Effector CD4-positive, alpha-beta T cell (primary cell): ENCODE data around the gene SLC16A1.

ENCODE experiments used
- DNase-seq: peaks from one replicate; pipeline ENCODE4 v3.0.0-alpha.2; 2020

Gene SLC16A1

DNA sequence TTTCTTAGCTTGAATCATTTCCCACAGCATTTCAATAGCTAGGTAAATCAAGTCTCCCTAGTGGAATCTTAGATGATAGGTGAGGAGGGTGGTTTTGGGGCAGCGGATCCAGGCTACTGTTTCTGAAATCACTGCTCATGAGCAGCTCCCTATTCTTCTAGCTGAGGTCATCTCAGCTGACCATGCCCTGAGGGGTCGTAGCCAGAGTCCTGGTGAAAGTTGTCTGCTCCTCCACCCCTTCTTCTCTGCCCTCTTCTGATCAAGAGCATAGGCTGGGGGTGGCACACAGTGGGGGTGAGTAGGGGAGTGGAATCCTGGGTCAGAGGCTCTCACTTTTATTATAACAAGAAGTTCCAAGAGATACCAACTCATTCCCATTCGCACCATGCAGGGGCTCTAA lies 76.2 kb downstream of the SLC16A1 start:
- no peak for DNase-seq

DNA sequence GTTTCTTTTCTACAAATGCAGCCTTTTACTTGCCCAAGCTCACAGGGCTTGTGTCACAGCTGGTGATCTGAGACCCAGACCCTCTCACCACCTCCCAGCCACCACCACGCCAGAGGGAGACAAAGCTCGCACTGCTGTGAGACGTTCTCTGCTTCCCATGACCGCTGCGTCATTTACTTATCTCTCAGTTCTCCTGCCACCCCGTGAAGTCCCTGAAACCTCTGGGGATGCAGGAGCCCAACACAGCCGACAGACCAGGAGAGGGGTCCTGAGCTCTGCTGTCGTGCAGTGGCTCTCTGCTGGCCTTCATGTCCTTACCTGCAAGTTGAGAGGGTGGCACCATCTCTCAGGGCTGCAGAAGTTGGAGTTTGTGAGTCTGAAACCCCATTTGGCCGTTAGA lies 77.7 kb downstream of the SLC16A1 start:
- no peak for DNase-seq

DNA sequence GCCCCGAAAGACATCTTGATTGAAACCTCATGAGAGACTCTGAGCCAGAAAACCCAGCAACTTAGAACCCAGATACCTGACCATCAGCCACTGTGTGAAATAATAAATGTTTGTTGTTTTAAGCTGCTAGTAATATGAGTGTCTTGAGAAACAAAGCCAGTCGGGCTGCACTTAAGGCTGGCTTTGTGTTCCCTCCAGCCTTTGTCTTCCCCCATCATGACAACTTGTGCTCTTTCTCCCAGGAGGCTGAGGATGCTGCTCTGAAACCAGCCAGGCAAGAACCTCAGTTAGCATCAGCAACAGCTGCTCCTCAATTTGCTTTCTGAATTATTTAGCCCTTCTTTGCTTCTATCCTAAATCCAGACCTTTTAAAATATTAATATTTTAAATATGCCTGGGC lies 78.2 kb downstream of the SLC16A1 start:
- DNase-seq: no peak

DNA sequence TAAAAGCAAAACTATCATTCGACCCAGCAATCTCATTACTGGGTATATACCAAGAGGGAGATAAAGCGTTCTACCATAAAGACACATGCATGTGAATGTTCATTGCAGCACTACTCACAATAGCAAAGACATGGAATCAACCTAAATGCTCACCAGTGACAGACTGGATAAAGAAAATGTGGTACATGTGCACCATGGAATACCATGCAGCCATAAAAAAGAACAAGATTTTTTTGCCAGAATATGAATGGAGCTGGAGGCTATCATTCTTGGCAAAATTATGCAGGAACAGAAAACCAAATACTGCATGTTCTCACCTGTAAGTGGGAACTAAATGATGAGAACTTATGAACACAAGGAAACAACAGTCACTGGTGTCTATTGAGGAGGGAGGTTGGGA lies 79.7 kb downstream of the SLC16A1 start:
- no peak for DNase-seq

DNA sequence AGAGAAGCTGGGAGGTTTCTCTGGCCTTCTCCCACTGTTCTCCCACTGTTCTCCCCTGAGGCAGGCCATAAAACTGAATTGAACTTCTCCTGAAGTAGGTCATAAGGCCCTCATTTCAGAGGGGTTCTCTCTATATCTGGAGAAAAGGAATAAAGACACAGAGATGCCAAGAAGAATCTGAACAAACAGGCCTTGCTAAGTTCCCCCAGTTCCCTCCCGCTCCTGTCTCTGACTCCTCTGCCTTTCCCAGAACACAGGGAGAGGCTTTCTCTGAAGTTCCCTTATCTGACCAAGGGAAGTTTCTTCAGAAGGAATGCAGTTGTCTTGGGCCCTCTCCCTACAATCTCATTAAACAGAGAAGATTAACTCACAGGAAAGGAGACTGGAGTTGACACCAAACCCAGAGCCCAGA lies 83.4 kb downstream of the SLC16A1 start:
- DNase-seq: no peak

DNA sequence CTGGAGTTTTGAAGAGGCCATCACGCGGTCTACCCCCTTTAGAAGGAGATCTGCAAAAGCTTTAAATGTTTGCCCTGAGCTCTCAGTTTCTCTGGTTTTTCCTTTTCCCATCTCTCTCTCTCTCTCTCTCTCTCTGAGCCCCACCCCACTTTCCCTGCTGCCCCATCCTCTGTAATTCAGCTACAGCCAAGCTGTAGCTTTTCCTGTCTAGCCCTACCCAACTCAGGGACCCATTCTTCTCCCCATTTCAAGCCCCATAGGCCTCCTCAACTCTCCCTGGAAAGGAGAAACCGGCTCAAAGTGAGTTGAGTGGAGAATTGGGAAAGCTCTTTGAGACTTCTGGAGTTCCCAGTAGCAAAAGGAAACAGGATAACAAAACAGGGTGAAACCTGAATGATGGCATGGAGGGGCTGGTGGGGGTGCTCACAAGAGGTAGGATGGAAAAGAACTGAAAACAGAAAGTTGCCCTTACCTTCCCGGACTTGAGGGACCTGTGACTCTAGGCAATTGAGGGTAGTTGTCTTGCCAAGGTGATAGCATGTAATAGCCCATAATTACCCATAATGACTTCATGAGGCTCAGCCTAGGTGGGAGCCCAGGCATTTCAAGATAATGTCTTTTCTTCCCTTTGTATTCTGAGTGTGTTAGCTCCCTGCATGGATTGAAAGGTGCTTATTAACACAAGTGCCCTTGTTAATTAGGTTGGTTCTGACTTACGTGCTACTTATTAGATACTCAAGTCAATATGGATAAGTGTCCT lies 84.9 kb downstream of the SLC16A1 start:
- DNase-seq: no peak

DNA sequence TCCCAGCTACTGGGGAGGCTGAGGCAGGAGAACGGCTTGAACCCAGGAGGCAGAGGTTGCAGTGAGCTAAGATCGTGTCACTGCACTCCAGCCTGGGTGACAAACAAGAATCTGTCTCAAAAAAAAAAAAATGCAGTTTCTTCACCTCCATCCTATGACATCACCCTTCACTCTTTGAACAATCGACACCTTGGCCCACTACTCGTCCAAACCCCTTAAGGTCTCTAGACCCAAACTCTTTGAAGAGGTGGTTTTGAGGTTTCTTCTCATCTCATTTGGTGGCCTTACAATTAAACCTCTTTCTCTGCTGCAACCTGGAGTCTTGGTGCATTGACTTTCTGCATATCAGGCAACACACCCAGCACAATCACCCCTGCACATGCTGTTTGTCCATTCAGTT lies 86.1 kb downstream of the SLC16A1 start:
- no peak for DNase-seq

DNA sequence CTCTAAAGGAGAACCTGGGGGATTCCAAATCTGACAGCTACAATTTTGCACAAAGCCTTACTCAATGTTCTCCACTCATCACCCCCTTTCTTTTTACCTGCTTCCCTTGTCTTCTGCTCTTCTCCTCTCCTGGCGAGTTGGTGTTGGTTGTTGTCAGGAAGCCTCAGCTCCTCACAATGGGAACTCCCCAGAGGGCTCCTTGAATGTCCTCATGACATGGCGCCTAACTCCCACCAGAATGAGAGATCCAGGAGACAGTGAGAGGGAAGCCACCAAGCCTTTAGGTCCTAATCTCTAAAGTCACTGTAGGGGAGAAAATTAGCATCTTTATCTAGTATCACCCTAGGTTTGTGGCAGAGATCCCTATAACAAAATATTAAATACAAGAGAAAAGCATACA lies 87.8 kb downstream of the SLC16A1 start:
- DNase-seq: no peak

DNA sequence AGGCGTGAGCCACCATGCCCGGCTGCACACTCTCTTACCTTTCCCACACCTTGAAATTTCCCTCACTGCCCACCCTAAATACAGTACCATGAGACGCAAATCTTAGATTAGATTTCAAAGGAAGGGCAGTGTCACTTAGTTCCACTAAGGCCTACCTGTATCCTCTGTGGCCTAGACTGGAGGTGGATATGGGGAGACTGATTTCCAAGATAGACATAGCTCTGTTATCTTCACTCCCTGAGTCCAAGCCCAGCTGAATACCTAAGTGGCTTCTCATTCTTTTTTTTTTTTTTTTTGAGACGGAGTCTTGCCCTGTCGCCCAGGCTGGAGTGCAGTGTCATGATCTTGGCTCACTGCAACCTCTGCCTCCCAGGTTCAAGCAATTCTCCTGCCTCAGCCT lies 89.0 kb downstream of the SLC16A1 start:
- no peak for DNase-seq

DNA sequence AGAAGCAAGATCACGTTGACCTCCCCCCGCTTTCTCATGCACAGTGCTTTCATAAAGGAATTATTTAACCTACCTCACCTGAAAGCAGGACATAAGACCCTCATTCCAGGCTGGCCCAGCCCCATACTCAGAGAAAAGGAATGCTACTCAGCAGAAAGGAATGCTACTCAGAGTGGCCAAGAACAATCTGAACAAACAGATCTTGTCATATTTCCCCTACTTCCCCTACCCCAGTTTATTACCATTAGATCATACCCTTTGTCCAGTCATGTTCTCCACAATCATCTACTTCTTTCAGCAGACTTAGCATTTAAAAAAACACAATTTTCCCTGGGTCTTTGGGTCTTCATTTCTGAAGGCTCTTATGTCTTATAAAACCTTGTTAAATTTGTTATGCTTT lies 89.8 kb downstream of the SLC16A1 start:
- DNase-seq: no peak

DNA sequence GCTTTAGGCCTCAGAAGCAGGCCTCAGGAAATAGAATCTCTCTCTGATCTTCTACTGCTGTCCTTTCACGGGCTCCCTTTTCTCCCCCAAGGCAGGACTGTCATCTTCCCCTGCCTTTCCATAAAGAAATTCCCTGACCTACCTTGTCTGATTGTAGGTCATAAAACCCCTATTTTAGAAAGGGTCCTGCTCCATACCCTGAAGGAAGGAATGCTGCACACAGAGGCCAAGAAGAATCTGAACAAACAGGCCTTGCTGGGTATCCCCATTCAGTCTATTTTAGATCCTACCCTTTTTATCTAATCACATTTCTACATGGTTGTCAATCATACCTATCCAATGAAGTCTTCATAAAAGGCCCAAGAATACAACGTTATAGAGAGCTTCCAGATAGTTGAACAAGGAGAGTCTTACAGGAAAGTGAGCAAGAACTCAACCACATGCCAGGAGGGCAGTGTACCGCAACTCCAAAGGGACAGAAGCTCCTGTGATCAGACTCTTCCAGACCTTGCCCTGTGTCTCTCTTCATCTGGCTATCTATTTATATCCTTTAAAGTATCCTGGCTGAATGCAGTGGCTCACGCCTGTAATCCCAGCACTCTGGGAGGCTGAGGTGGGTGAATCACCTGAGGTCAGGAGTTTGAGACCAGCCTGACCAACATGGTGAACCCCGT lies 93.1 kb downstream of the SLC16A1 start:
- DNase-seq: no peak
